Body of pancreas (tissue), 4 donors: ENCODE measurements around the gene PDCD10.

Source experiments
- CTCF ChIP-seq, 7 experiments: fragments of 450-650 bp in 4 of 7; fragments of 200-600 bp in 3 of 7; sonication (generic) in 3 of 7; IDR thresholded peaks; one replicate each; pipeline ENCODE4 v1.5.1; 2016 to 2019; ENCODE audit warnings: antibody characterized with exemption in 7 of 7
- POLR2A ChIP-seq, 3 donors: fragments of 450-650 bp; IDR thresholded peaks; one replicate each; pipeline ENCODE4 v1.6.1; 2016; ENCODE audit warnings: antibody characterized with exemption in 3 of 3, mild to moderate bottlenecking in 2 of 3

- TF ChIP-seq CTCF (IDR thresholded peaks at IDR 0.05), result no peak
- TF ChIP-seq POLR2A (IDR thresholded peaks at IDR 0.05), result no peak
These were observed 17.8 kb downstream of the PDCD10 start for GRCh38 chr3:167716920-167717319.
